Activated CD4-positive, alpha-beta T cell treated with anti-CD3 and anti-CD28 coated beads, Interleukin-2, amount 50 U/mL, for 48 hours (primary cell): Measurements from ENCODE around the gene GON4L.
"Not testable (repeated sequence)": the region's sequence is repeated elsewhere in the genome, so short reads cannot be mapped to it uniquely, and the experiment has no call there.

Experiments
- DNase-seq, 2 experiments: peaks; one replicate each; pipeline ENCODE4 v3.0.0-alpha.2; 2020

The GON4L gene

GRCh38 chr1:155856975-155857930, at the start of gene GON4L:
GON4L (minus strand) TSS chr1:155857214; CDS start chr1:155853780, 3,434 bp downstream.
- peak; percentile 87 to 91 for DNase-seq

GRCh38 chr1:155904261-155904660, 47.2 kb upstream of the GON4L start:
- DNase-seq: no peak

- DNase-seq: no peak
These were observed 43.1 kb upstream of the GON4L start for GRCh38 chr1:155900161-155900560.

GRCh38 chr1:155899683-155900082, 42.7 kb upstream of the GON4L start:
- no peak for DNase-seq

GRCh38 chr1:155898888-155899287, 41.9 kb upstream of the GON4L start:
- no peak for DNase-seq

GRCh38 chr1:155897746-155898145, 40.7 kb upstream of the GON4L start:
- DNase-seq: no peak

- DNase-seq: not testable (repeated sequence)
These were observed 39.5 kb upstream of the GON4L start for GRCh38 chr1:155896476-155896875.

- not testable (repeated sequence) for DNase-seq
These were observed 38.6 kb upstream of the GON4L start for GRCh38 chr1:155895617-155896016.

- no peak for DNase-seq
These were observed 36.6 kb upstream of the GON4L start for GRCh38 chr1:155893389-155894142.

- DNase-seq: no peak
These were observed 35.8 kb upstream of the GON4L start for GRCh38 chr1:155892796-155893195.

- no peak for DNase-seq
These were observed 33.2 kb upstream of the GON4L start for GRCh38 chr1:155890251-155890650.

- DNase-seq: no peak
These were observed 32.6 kb upstream of the GON4L start for GRCh38 chr1:155889566-155889965.

GRCh38 chr1:155888481-155888880, 31.5 kb upstream of the GON4L start:
- DNase-seq: no peak

- DNase-seq: no peak
These were observed 28.0 kb upstream of the GON4L start for GRCh38 chr1:155884982-155885381.

- DNase-seq: no peak
These were observed 27.3 kb upstream of the GON4L start for GRCh38 chr1:155884031-155884960.

GRCh38 chr1:155882766-155883165, 25.8 kb upstream of the GON4L start:
- DNase-seq: no peak

GRCh38 chr1:155882235-155882634, 25.2 kb upstream of the GON4L start:
- DNase-seq: no peak

GRCh38 chr1:155880950-155881349, 23.9 kb upstream of the GON4L start:
- no peak for DNase-seq

GRCh38 chr1:155880251-155880650, 23.2 kb upstream of the GON4L start:
- DNase-seq: no peak

- no peak for DNase-seq
These were observed 20.9 kb upstream of the GON4L start for GRCh38 chr1:155877945-155878344.

GRCh38 chr1:155873860-155874259, 16.8 kb upstream of the GON4L start:
- DNase-seq: no peak

GRCh38 chr1:155872527-155872926, 15.5 kb upstream of the GON4L start:
- no peak for DNase-seq

- DNase-seq: no peak
These were observed 14.4 kb upstream of the GON4L start for GRCh38 chr1:155871390-155871789.
